HG03558 (cell line): ENCODE data around the gene MFSD6.
"Not testable (repeated sequence)": the region's sequence is repeated elsewhere in the genome, so short reads cannot be mapped to it uniquely, and the experiment has no call there.

ENCODE experiments used
- ATAC-seq: cut with Tn5 transposase; IDR thresholded peaks from one replicate; pipeline ENCODE4 v1.9.1; 2021; ENCODE audit warnings: moderate number of reproducible peaks; ENCODE audit not compliant: unreplicated experiment; ENCODE audit errors: extremely low read depth

The MFSD6 gene

GRCh38 chr2:190407662-190408537 lies at the start of gene MFSD6:
Gene MFSD6 (plus strand): TSS chr2:190408355. CDS start chr2:190436030, 27,675 bp downstream.
- peak; percentile 39 for ATAC-seq

GRCh38 chr2:190358655-190359448 lies 49.3 kb upstream of the MFSD6 start:
- ATAC-seq: not testable (repeated sequence)

- no peak for ATAC-seq
These were observed 47.6 kb upstream of the MFSD6 start for GRCh38 chr2:190360561-190360960.

- no peak for ATAC-seq
These were observed 47.2 kb upstream of the MFSD6 start for GRCh38 chr2:190360965-190361364.

- no peak for ATAC-seq
These were observed 46.6 kb upstream of the MFSD6 start for GRCh38 chr2:190361572-190361971.

GRCh38 chr2:190362894-190363293 lies 45.3 kb upstream of the MFSD6 start:
- ATAC-seq: no peak

GRCh38 chr2:190365499-190366204 lies 42.5 kb upstream of the MFSD6 start:
- no peak for ATAC-seq

GRCh38 chr2:190366248-190366753 lies 41.9 kb upstream of the MFSD6 start:
- ATAC-seq: no peak

- no peak for ATAC-seq
These were observed 41.1 kb upstream of the MFSD6 start for GRCh38 chr2:190367091-190367490.

- ATAC-seq: no peak
These were observed 38.5 kb upstream of the MFSD6 start for GRCh38 chr2:190369635-190370034.

- no peak for ATAC-seq
These were observed 32.1 kb upstream of the MFSD6 start for GRCh38 chr2:190376083-190376482.

GRCh38 chr2:190376591-190377245 lies 31.4 kb upstream of the MFSD6 start:
- ATAC-seq: no peak

- ATAC-seq: no peak
These were observed 29.3 kb upstream of the MFSD6 start for GRCh38 chr2:190378880-190379237.

- no peak for ATAC-seq
These were observed 28.7 kb upstream of the MFSD6 start for GRCh38 chr2:190379249-190379964.

- ATAC-seq: no peak
These were observed 27.2 kb upstream of the MFSD6 start for GRCh38 chr2:190380962-190381412.

GRCh38 chr2:190382851-190383250 lies 25.3 kb upstream of the MFSD6 start:
- ATAC-seq: no peak

GRCh38 chr2:190387422-190387821 lies 20.7 kb upstream of the MFSD6 start:
- no peak for ATAC-seq

GRCh38 chr2:190396271-190396670 lies 11.9 kb upstream of the MFSD6 start:
- ATAC-seq: no peak

GRCh38 chr2:190402986-190403603 lies 5.1 kb upstream of the MFSD6 start:
- ATAC-seq: no peak
